SJCRH30 (cell line): ENCODE data around the gene MPV17. TPM values are rescaled to one million over a fixed set of nuclear protein-coding genes. Genes with fewer than 3 reads are reported as not detected.
"Not testable (repeated sequence)": the region's sequence is repeated elsewhere in the genome, so short reads cannot be mapped to it uniquely, and the experiment has no call there.

ENCODE experiments used
- DNase-seq, 2 experiments: peaks; one replicate each; pipeline ENCODE4 v3.0.0-alpha.2; 2015 to 2020
- H3K27ac ChIP-seq: fragments of 250-450 bp; sonication (Bioruptor Pico); 2 replicates; pipeline ENCODE4 v1.5.1; 2020; ENCODE audit warnings: mild to moderate bottlenecking, moderate library complexity
- H3K27me3 ChIP-seq: fragments of 250-450 bp; sonication (Bioruptor Pico); 2 replicates; pipeline ENCODE4 v1.5.1; 2020; ENCODE audit warnings: mild to moderate bottlenecking, moderate library complexity
- H3K36me3 ChIP-seq: fragments of 250-450 bp; sonication (Bioruptor Pico); 2 replicates; pipeline ENCODE4 v1.5.1; 2020; ENCODE audit warnings: mild to moderate bottlenecking, moderate library complexity
- H3K4me1 ChIP-seq: fragments of 250-450 bp; sonication (Bioruptor Pico); 2 replicates; pipeline ENCODE4 v1.5.1; 2020; ENCODE audit warnings: mild to moderate bottlenecking, moderate library complexity
- H3K4me3 ChIP-seq: fragments of 250-450 bp; sonication (Bioruptor Pico); 2 replicates; pipeline ENCODE4 v1.5.1; 2020; ENCODE audit warnings: mild to moderate bottlenecking, moderate library complexity
- H3K9me3 ChIP-seq: fragments of 250-450 bp; sonication (Bioruptor Pico); replicated peaks from 2 replicates; pipeline ENCODE4 v1.5.1; 2020; ENCODE audit warnings: mild to moderate bottlenecking, moderate library complexity
- total RNA-seq: library from RNA; depleted of rRNA; stranded (reverse); fragments of >200 nt; shearing (Covaris generic); gene quantifications from 2 replicates; pipeline ENCODE4 v1.2.3, GENCODE V29; 2014; rRNA removed

Gene MPV17
- total RNA-seq, result 74.2 and 76.6 TPM in 2 replicates

DNA sequence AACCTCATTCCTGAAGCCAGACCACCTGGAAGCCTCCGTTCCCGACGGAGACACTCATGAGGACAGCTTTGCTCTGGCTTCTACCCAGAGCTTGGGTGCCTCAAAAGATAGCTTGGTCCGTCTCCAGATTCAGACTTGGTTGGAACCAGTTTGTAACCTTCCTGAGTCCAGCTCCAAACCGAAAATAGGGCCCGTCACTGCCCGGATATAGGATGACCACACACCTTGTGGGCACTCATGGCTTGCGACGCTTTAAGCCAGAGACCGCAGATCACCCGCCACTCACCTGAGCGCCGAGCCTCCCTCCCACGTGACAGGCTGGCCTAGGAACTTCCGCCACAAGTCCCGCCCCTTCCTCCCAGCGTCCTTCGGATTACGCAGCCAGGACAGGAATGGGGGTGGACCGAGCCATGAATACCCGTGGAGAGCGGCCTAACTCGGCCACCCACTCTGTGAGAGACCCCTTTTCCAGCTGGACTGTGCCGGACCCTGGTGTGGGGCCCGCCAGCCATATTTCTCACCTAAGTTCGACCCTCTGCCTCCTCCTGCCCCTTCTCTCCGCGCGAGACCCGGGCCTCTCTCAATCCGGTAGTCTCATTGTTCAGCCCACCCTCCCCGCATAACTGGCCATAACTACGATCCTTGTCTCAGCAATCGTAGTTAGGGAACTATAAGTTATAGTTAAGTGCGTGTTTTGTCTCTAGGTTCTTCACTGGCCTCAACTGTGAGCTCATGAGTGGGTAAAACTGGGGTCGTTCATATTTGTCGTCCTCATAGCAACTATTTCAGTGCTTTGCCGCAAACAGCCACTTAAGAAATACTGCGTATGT lies at the start of gene MPV17:
Gene MPV17, minus strand, starts transcription at position 332 of the 830 bp plus-strand sequence. CDS start 580 bp downstream, outside the sequence.
- H3K27ac ChIP-seq, result peak within 1 kb of the TSS; percentile 89
- H3K36me3 ChIP-seq, result peaks cover 18% of the 10 kb centered on the region
- no peaks in the 10 kb centered on the region for H3K9me3 ChIP-seq
- H3K4me3 ChIP-seq, result peak within 1 kb of the TSS; percentile 88
- DNase-seq, result peak; percentile 95 to 96
- no peaks in the 10 kb centered on the region for H3K27me3 ChIP-seq
- H3K4me1 ChIP-seq, result peaks cover 19% of the 10 kb centered on the region; the same call in 1 of the 2 replicates

DNA sequence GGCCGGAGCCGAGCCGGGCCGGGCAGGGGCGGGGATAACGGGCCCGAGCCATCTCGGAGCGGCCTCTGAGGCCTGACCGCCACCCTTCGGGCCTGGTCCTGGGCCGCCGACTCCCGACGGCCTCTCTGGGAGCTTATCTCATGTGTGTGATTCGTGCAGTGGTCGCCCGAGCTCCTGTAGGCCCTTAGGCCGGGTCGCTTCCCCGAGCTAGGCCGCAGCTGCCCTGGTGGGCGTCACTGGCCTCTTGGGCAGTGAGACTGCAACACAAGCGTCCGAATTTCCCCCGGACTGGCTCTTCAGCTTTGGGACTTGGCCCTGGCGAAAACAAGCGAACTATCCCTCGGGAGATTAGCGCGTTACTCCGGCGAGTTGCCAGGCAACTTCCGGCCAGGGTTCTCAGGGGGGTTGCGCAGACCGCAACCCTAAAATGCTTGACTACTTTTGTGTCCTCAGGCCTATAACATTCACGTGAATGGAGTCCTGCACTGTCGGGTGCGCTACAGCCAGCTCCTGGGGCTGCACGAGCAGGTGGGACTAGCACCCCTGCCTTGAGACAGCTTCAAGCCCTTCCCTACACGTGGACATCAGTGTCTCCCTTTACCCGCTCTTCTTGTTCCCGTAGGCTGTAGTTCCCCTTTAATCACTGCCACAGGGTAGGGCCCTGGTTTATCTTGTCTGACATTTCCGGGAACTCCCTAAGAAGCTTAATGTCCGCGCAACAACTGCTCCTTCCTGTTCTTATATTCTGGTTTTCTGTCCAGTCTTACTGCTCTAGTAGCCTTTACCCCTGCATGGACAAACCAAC lies 48.1 kb upstream of the MPV17 start:
- peak overlapping the region; percentile 95 for H3K4me3 ChIP-seq
- H3K27me3 ChIP-seq, result no peaks in the 10 kb centered on the region
- H3K4me1 ChIP-seq, result peaks cover 3% of the 10 kb centered on the region; the same call in 1 of the 2 replicates
- H3K27ac ChIP-seq, result peak overlapping the region; percentile 90
- no peaks in the 10 kb centered on the region for H3K9me3 ChIP-seq
- peak; percentile 68 to 77 for DNase-seq
- peaks cover 49% of the 10 kb centered on the region for H3K36me3 ChIP-seq

- H3K4me1 ChIP-seq, result peaks cover 3% of the 10 kb centered on the region; the same call in 1 of the 2 replicates
- peak within 1 kb of the TSS; percentile 95 for H3K4me3 ChIP-seq
- DNase-seq, result peak; percentile 100
- H3K9me3 ChIP-seq, result no peaks in the 10 kb centered on the region
- H3K36me3 ChIP-seq, result peaks cover 48% of the 10 kb centered on the region
- H3K27me3 ChIP-seq, result no peaks in the 10 kb centered on the region
- peak within 1 kb of the TSS; percentile 90 for H3K27ac ChIP-seq
Observed at GRCh38 chr2:27370026-27370815, 47.3 kb upstream of the MPV17 start, which contains the start of the genes EIF2B4 and SNX17. TSS of gene EIF2B4 (minus strand) at chr2:27370338. CDS start at chr2:27370314, 24 bp downstream. TSS of gene SNX17 (plus strand) at chr2:27370616. CDS start at chr2:27370744, 128 bp downstream.

DNA sequence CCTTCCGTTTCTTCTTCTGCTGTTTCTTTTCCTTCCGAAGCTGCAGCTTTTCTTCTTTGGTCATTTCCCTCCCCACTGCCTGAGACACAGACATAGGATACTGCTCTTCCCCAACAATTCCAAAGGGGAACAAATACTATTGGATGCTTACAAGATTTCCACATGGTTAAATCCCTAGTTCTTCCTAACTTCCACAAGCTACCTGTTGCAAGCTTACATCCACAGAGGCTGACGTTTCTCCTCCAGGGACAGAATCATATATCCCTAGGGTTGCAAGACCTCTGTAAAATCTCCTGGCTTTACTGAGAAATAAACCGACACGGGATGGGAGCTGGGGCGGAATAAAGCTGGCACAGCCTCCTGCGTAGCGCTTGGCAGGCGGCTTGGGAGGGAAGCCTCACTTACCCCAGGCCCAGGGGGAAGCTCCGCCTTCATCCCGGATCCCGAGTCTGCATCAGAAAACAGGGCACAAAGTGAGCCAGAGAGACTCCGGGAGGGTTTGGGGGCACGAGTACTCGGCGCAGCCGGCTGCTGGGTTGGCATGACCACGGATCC lies 46.7 kb upstream of the MPV17 start:
- Histone ChIP-seq H3K9me3 (no peaks in the 10 kb centered on the region), H3K4me1 (peaks cover 3% of the 10 kb centered on the region; the same call in 1 of the 2 replicates), H3K27me3 (no peaks in the 10 kb centered on the region), H3K36me3 (peaks cover 48% of the 10 kb centered on the region), H3K4me3 (peak overlapping the region; percentile 95), H3K27ac (peak overlapping the region; percentile 90)
- peak; percentile 74 to 79 for DNase-seq

DNA sequence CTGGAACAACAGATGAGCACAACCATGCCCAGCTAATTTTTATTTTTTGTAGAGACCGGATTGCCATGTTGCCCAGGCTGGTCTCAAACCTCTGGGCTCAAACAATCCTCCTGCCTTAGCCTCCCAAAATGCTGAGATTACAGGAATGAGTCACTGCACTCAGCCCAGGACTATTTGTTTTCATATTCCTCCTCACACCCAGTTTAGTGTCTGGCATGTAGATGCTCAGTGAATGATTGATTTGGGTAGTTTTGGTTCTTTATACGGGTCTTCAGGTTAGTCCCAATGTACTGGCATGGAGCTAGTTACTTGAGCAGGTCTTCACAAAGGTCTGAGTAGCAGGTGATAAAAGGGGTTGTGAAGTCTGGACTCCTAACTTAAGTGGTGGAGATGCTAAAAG lies 41.0 kb upstream of the MPV17 start:
- DNase-seq, result no peak
- no peak overlapping the region for H3K4me3 ChIP-seq
- no peaks in the 10 kb centered on the region for H3K9me3 ChIP-seq
- peaks cover 49% of the 10 kb centered on the region for H3K36me3 ChIP-seq
- H3K27me3 ChIP-seq, result no peaks in the 10 kb centered on the region
- no peaks in the 10 kb centered on the region for H3K4me1 ChIP-seq
- no peak overlapping the region for H3K27ac ChIP-seq

DNA sequence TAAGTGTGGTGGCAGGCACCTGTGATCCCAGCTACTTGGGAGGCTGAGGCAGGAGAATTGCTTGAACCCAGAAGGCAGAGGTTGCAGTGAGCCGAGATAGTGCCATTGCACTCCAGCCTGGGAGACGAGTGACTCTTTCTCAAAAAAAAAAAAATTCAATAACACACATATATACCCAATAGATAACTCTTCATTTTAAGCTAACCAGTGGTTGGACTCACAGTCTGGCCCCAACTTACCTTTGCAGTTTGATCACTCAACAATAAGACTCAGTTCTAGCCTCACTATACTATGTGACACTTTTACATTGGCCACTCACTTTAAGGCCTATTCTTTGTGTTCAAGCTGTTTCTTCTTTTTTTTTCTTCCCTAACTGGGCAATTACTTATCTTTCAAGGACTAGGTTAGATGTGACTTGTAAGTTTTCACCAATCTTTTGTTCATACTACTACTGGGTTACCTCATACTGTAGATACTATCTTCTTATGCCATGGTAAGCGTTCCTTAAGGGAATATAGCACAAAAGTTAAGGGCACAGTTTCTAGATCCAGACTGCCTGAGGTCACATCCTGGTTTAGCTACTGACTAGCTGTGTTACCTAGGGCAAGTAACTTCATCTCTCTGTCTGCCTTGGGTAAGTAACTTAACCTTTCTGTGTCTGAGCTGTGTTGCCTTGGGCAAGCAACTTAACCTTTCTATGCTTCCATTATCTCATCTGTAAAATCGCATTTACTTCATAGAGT lies 40.0 kb upstream of the MPV17 start:
- Histone ChIP-seq H3K4me1 (no peaks in the 10 kb centered on the region), H3K4me3 (no peak overlapping the region), H3K27me3 (no peaks in the 10 kb centered on the region), H3K36me3 (peaks cover 41% of the 10 kb centered on the region), H3K9me3 (no peaks in the 10 kb centered on the region), H3K27ac (no peak overlapping the region)
- no peak for DNase-seq

DNA sequence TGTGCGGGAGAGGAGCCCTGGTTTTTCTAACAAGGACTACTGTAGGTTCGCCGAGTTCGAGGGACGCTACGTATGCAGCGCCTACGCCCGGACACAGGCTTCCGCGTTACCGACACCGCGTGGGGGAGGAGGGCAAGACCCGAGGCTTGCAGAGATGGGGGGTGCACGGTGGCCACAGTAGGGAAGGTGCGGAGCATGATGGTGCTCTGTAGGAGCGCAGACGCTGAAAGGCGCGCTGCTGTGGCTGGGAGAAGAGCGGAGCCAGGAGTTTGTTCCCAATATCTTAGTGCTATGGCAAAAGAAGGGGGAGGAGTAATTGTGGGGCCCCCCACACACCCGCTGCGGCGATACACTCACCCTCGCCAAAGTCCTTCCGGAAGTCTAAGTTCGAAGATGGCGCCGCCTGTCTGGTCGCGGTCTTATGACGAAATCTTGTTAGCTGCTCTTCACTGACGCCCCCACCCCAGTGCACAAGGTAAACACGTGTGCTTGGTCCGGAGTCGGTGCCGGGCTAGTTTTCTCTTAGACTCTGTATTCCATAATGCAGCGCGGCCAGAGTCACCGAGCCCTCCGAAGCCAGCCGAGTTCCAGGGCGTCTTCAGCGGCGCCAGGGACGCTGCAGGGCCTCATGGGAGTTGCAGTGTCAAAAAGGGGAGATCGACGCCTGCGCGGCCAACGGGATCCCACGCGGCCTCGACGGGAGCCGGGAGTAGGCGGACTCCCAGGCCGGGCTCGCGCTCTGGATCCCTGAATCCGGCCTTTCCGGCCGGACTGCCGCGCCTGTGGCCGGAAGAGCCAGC lies 33.7 kb upstream of the MPV17 start, which contains the start of gene GTF3C2:
Gene GTF3C2, minus strand, starts transcription at position 383 of the 800 bp plus-strand sequence. CDS start 13,210 bp downstream, outside the sequence.
- Histone ChIP-seq H3K36me3 (no peaks in the 10 kb centered on the region), H3K27ac (peak within 1 kb of the TSS; percentile 69), H3K4me3 (peak within 1 kb of the TSS; percentile 78), H3K9me3 (no peaks in the 10 kb centered on the region), H3K27me3 (no peaks in the 10 kb centered on the region), H3K4me1 (peaks cover 6% of the 10 kb centered on the region; the same call in 1 of the 2 replicates)
- peak; percentile 98 to 99 for DNase-seq

DNA sequence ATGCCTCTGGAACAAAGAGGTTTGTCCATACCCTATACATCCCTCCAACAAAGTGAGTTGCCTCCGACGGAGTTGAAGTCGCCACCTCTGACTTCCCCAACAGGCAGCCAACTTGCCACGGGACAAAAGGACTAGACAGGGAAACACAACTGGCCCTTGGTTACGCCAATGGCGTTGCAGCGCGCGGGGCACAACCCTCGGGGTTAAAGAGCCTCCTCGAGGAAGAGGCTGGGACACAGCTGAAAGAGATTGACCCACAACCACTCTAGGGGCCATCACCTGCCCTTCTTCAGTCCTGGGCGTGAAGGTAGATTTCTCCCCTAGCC lies 33.1 kb upstream of the MPV17 start:
- H3K27ac ChIP-seq, result peak overlapping the region; percentile 69
- H3K27me3 ChIP-seq, result no peaks in the 10 kb centered on the region
- peaks cover 6% of the 10 kb centered on the region; the same call in 1 of the 2 replicates for H3K4me1 ChIP-seq
- peak; percentile 74 for DNase-seq
- H3K9me3 ChIP-seq, result no peaks in the 10 kb centered on the region
- H3K36me3 ChIP-seq, result no peaks in the 10 kb centered on the region
- peak overlapping the region; percentile 78 for H3K4me3 ChIP-seq

- Histone ChIP-seq H3K36me3 (peaks cover 7% of the 10 kb centered on the region), H3K9me3 (no peaks in the 10 kb centered on the region), H3K4me3 (no peak overlapping the region), H3K27me3 (no peaks in the 10 kb centered on the region), H3K27ac (no peak overlapping the region), H3K4me1 (peaks cover 6% of the 10 kb centered on the region; the same call in 1 of the 2 replicates)
- DNase-seq, result no peak
Observed at GRCh38 chr2:27354597-27354927, 31.7 kb upstream of the MPV17 start.

DNA sequence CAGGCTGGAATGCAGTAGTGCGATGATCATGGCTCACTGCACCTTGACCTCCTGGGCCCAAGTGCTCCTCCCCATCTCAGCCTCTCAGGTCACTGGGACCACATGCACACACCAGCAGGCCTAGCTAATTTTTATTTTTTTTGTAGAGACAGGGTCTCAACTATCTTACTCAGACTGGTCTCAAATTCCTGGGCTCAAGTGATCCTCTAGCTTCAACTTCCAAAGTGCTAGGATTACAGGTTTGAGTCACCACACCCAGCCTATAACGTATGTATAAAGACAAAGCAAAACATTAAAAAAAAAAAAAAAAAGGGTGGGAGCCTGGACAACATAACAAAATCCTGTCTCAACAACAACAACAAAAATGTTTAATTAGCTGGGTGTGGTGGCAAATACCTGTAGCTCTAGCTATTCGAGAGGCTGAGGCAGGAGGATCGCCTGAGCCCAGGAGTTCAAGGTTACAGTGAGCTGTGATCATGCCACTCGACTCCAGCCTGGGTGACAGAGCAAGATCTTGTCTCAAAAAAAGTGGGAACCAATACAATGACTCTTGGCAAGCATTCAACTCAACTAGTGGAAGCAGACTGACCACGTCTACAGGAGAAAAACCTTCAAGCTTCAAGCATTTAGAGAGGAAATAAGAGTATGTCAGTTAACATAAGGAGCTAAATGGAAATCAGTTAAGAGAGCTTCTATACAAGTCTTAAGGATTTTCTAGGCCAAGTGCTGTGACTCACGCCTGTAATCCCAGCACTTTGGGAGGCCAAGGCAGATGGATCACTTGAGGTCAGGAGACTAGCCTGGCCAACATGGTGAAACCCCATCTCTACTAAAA lies 31.1 kb upstream of the MPV17 start:
- Histone ChIP-seq H3K9me3 (no peaks in the 10 kb centered on the region), H3K36me3 (peaks cover 7% of the 10 kb centered on the region), H3K27ac (no peak overlapping the region), H3K4me3 (no peak overlapping the region), H3K27me3 (no peaks in the 10 kb centered on the region), H3K4me1 (peaks cover 6% of the 10 kb centered on the region; the same call in 1 of the 2 replicates)
- DNase-seq, result no peak

- H3K4me1 ChIP-seq, DNase-seq, H3K27ac ChIP-seq, H3K4me3 ChIP-seq, H3K27me3 ChIP-seq, H3K36me3 ChIP-seq, H3K9me3 ChIP-seq: not testable (repeated sequence)
Observed at GRCh38 chr2:27353386-27353761, 30.5 kb upstream of the MPV17 start.
